IMR-90 (cell line): Measurements from ENCODE around the gene DEGS2. TPM values are rescaled to one million over a fixed set of nuclear protein-coding genes. Genes with fewer than 3 reads are reported as not detected.

ENCODE experiments used
- ATAC-seq: fragments of 200-7000 bp; cut with Tn5 transposase; 2 replicates; pipeline ENCODE4 v1.9.1; 2020; ENCODE audit warnings: low read depth, mild to moderate bottlenecking, moderate library complexity
- BruUV-seq: library from RNA; stranded (reverse); fragments of 400-500 nt; replicated peaks from 2 replicates; lab custom pipeline; 2021; lab: Mats Ljungman, UMichigan
- CTCF ChIA-PET: fragments of 300-600 bp; formaldehyde crosslinking; extraction: SDS; loops from one replicate; lab custom pipeline; 2021; ENCODE audit warnings: antibody characterized with exemption; lab: Yijun Ruan, JAX
- POLR2A ChIA-PET: fragments of 300-600 bp; sonication (Branson Sonifier 250); formaldehyde crosslinking; loops from one replicate; lab custom pipeline; 2022; ENCODE audit warnings: antibody characterized with exemption; ENCODE audit not compliant: unreplicated experiment; lab: Charles Lee
- DNase-seq: peaks from one replicate; pipeline ENCODE4 v3.0.0; 2013
- H2AFZ ChIP-seq: replicated peaks from 2 replicates; pipeline ENCODE3; 2013; ENCODE audit warnings: low read length, mild to moderate bottlenecking; ENCODE audit not compliant: poor library complexity
- H2AK5ac ChIP-seq: 2 replicates; pipeline ENCODE4 v1.6.1; 2013; ENCODE audit warnings: low read depth, low read length, inconsistent platforms
- H2AK9ac ChIP-seq: replicated peaks from 2 replicates; pipeline ENCODE3; 2013; ENCODE audit warnings: mild to moderate bottlenecking, low read depth, low read length, moderate library complexity; ENCODE audit not compliant: poor library complexity
- H2BK120ac ChIP-seq: 2 replicates; pipeline ENCODE4 v1.6.1; 2013; ENCODE audit warnings: low read depth, low read length, inconsistent platforms
- H2BK15ac ChIP-seq: 3 replicates; pipeline ENCODE4 v1.6.1; 2013; ENCODE audit warnings: low read depth, low read length, inconsistent platforms
- H2BK20ac ChIP-seq: 2 replicates; pipeline ENCODE4 v1.6.1; 2013; ENCODE audit warnings: low read depth, mild to moderate bottlenecking, inconsistent platforms, low read length, moderate library complexity
- H2BK5ac ChIP-seq: 2 replicates; pipeline ENCODE4 v1.6.1; 2013; ENCODE audit warnings: mild to moderate bottlenecking, low read depth, low read length, inconsistent platforms; ENCODE audit not compliant: poor library complexity, severe bottlenecking
- H3K14ac ChIP-seq: replicated peaks from 2 replicates; pipeline ENCODE4 v1.6.1; 2013; ENCODE audit warnings: low read depth, low read length, inconsistent platforms
- H3K18ac ChIP-seq: 2 replicates; pipeline ENCODE4 v1.6.1; 2013; ENCODE audit warnings: low read depth, low read length, control low read depth
- H3K23ac ChIP-seq: 2 replicates; pipeline ENCODE4 v1.6.1; 2013; ENCODE audit warnings: low read depth, low read length, inconsistent platforms
- H3K27ac ChIP-seq: 2 replicates; pipeline ENCODE4 v1.5.1; 2013; ENCODE audit warnings: mild to moderate bottlenecking, control low read depth, low read length; ENCODE audit not compliant: insufficient read depth
- H3K27me3 ChIP-seq: 2 replicates; pipeline ENCODE4 v1.6.1; 2013; ENCODE audit warnings: low read length; ENCODE audit not compliant: control insufficient read depth, insufficient read depth
- H3K36me3 ChIP-seq: 2 replicates; pipeline ENCODE4 v1.6.1; 2013; ENCODE audit warnings: low read length, mixed read lengths; ENCODE audit not compliant: control insufficient read depth, insufficient read depth
- H3K4ac ChIP-seq: 2 replicates; pipeline ENCODE4 v1.6.1; 2013; ENCODE audit warnings: low read depth, low read length, inconsistent platforms
- H3K4me1 ChIP-seq: 2 replicates; pipeline ENCODE4 v1.6.1; 2013; ENCODE audit warnings: low read length, mixed read lengths; ENCODE audit not compliant: control insufficient read depth, insufficient read depth
- H3K4me2 ChIP-seq: 2 replicates; pipeline ENCODE4 v1.6.1; 2013; ENCODE audit warnings: low read depth, mild to moderate bottlenecking, control low read depth, low read length, moderate library complexity
- H3K4me3 ChIP-seq: 2 replicates; pipeline ENCODE4 v1.5.1; 2013; ENCODE audit warnings: low read depth, mild to moderate bottlenecking, control low read depth, low read length, moderate library complexity; ENCODE audit not compliant: insufficient read depth
- H3K56ac ChIP-seq: 2 replicates; pipeline ENCODE4 v1.6.1; 2013; ENCODE audit warnings: low read length, inconsistent platforms; ENCODE audit not compliant: insufficient read depth; ENCODE audit errors: extremely low read depth
- H3K79me1 ChIP-seq, 2 experiments: 2 replicates each; pipeline ENCODE4 v1.6.1; 2013; ENCODE audit warnings: low read length in 2 of 2, inconsistent platforms in 1 of 2, low read depth in 1 of 2
- H3K9ac ChIP-seq: 2 replicates; pipeline ENCODE4 v1.6.1; 2013; ENCODE audit warnings: low read depth, low read length, control low read depth
- H3K9me1 ChIP-seq: 2 replicates; pipeline ENCODE4 v1.6.1; 2013; ENCODE audit warnings: low read length, inconsistent platforms; ENCODE audit not compliant: insufficient read depth
- H3K9me3 ChIP-seq: 2 replicates; pipeline ENCODE4 v1.6.1; 2013; ENCODE audit warnings: low read length; ENCODE audit not compliant: control insufficient read depth, insufficient read depth
- H4K20me1 ChIP-seq: 2 replicates; pipeline ENCODE4 v1.6.1; 2013; ENCODE audit warnings: low read length, inconsistent platforms; ENCODE audit not compliant: insufficient read depth
- H4K5ac ChIP-seq: 2 replicates; pipeline ENCODE4 v1.6.1; 2013; ENCODE audit warnings: mild to moderate bottlenecking, low read depth, low read length, control low read depth
- H4K8ac ChIP-seq, 2 experiments: 2 replicates each; pipeline ENCODE4 v1.6.1; 2013; ENCODE audit warnings: low read depth in 2 of 2, low read length in 2 of 2, control low read depth in 1 of 2, inconsistent platforms in 1 of 2
- H4K91ac ChIP-seq: 2 replicates; pipeline ENCODE4 v1.6.1; 2013; ENCODE audit warnings: low read depth, low read length, inconsistent platforms; ENCODE audit not compliant: insufficient read depth
- CEBPB ChIP-seq: IDR thresholded peaks from 2 replicates; pipeline ENCODE4 v1.6.1; 2012; ENCODE audit warnings: low read depth, low read length, improper control_type of control experiment
- MAFK ChIP-seq: IDR thresholded peaks from 2 replicates; pipeline ENCODE4 v1.6.1; 2012; ENCODE audit warnings: low read depth, low read length, improper control_type of control experiment
- RFX5 ChIP-seq: IDR thresholded peaks from 2 replicates; pipeline ENCODE4 v1.8.0; 2012; ENCODE audit warnings: low read depth, mild to moderate bottlenecking, low read length, moderate library complexity
- SMC3 ChIP-seq: fragments of 150-350 bp; IDR thresholded peaks from 2 replicates; pipeline ENCODE4 v1.6.1; 2016; ENCODE audit warnings: low read depth, mild to moderate bottlenecking, antibody characterized with exemption, low read length, moderate library complexity
- USF2 ChIP-seq: fragments of 150-350 bp; IDR thresholded peaks from 2 replicates; pipeline ENCODE4 v1.6.1; 2017; ENCODE audit warnings: mild to moderate bottlenecking, antibody characterized with exemption, low read length, low read depth
- WGBS, 2 experiments: methylation state at CpG; one replicate each; pipeline versions ENCODE4 v1.1.5 to v1.1.7; 2013; ENCODE audit warnings: missing lambda C conversion rate in 2 of 2; ENCODE audit not compliant: insufficient read length in 1 of 2; ENCODE audit errors: extremely low coverage in 2 of 2; 5-methylcytosine and 5-hydroxymethylcytosine counted together
- dilution Hi-C: fragments of 300-500 bp; cut with HindIII; formaldehyde crosslinking; loops from one replicate; pipeline ENCODE4 v1.14.3; 2018; ENCODE audit warnings: low sequenced_read_pairs; ENCODE audit not compliant: unreplicated experiment
- in situ Hi-C: fragments of 300-500 bp; cut with MboI; formaldehyde crosslinking; loops from 3 replicates; pipeline ENCODE4 v1.14.3; 2019; ENCODE audit warnings: low sequenced_read_pairs, inconsistent platforms, mixed read lengths
- intact Hi-C: fragments of 100-400 bp; cut with micrococcal nuclease; formaldehyde crosslinking; loops from 2 replicates; pipeline ENCODE4 v1.10.0; 2022
- polyA plus RNA-seq, 3 experiments: library from polyadenylated mRNA; depleted of rRNA; stranded (reverse); fragments of >200 nt; gene quantifications; 2 replicates each; pipeline ENCODE4 v1.2.3, GENCODE V29; 2012; ENCODE audit warnings: low replicate concordance in 1 of 3
- total RNA-seq: library from RNA; depleted of rRNA; stranded (reverse); fragments of >200 nt; gene quantifications from 2 replicates; pipeline ENCODE4 v1.2.3, GENCODE V29; 2012

The DEGS2 gene
- total and polyA plus RNA-seq, 2 of the 4 experiments (the other 2 are of a cell fraction): not detected

- no peak overlapping the region for H3K14ac ChIP-seq
- no peak overlapping the region for H3K4me2 ChIP-seq
- CTCF ChIA-PET: no interaction called here
- no peak overlapping the region for H3K18ac ChIP-seq
- H2BK20ac ChIP-seq: no peak overlapping the region
- TF ChIP-seq USF2 (no peak), SMC3 (no peak), RFX5 (no peak), CEBPB (no peak), MAFK (no peak)
- no peak overlapping the region for H3K27ac ChIP-seq
- in situ Hi-C loops (no loop called here), dilution Hi-C loops (no loop called here), intact Hi-C loops (loop anchor here (5.0 kb wide), 1 partner anchor 74 kb away; no protein-coding TSS in a partner anchor)
- no peak overlapping the region for H3K4ac ChIP-seq
- DNase-seq (no peak), ATAC-seq (no peak)
- H3K79me1 ChIP-seq: peaks cover 9 to 26% of the 10 kb centered on the region in 2 experiments; a peak in 2 of 4 replicates
- POLR2A ChIA-PET: no interaction called here
- H3K23ac ChIP-seq: no peak overlapping the region
- no peaks in the 10 kb centered on the region for H4K20me1 ChIP-seq
- no peak overlapping the region for H2BK15ac ChIP-seq
- WGBS, 2 experiments: 100% methylated on average over 1 of the region's 17 CpGs; no CpG with 5 or more reads in 1 of the 2 experiments
- H2BK120ac ChIP-seq: no peak overlapping the region
- H2AK5ac ChIP-seq: 0 out of 2 replicates have a peak overlapping the region, but pooled peaks have one; percentile 16
- H2AK9ac ChIP-seq: no peak overlapping the region
- H2AFZ ChIP-seq: no peak overlapping the region
- no peak overlapping the region for H4K8ac ChIP-seq
- no peak overlapping the region for H3K4me3 ChIP-seq
- no peak overlapping the region for H4K91ac ChIP-seq
- H3K9me3 ChIP-seq: no peaks in the 10 kb centered on the region
- peaks cover 21% of the 10 kb centered on the region for H3K4me1 ChIP-seq
- no TSS peak for BruUV-seq
- H4K5ac ChIP-seq: peak overlapping the region; percentile 7; the same call in 1 of the 2 replicates
- no peak overlapping the region for H2BK5ac ChIP-seq
- no peak overlapping the region for H3K9ac ChIP-seq
- no peaks in the 10 kb centered on the region for H3K27me3 ChIP-seq
- H3K36me3 ChIP-seq: no peaks in the 10 kb centered on the region
- no peak overlapping the region for H3K56ac ChIP-seq
- peaks cover 24% of the 10 kb centered on the region for H3K9me1 ChIP-seq
Measured at GRCh38 chr14:100106250-100107112, 53.0 kb downstream of the DEGS2 start.
